ENCODE measurements around the gene PLEKHA7.

GRCh38 chr11:17014833-17015626 lies 816 bp upstream of the PLEKHA7 start:
- no peak for TF ChIP-seq TAF1 (IDR thresholded peaks at IDR 0.05; ENCODE audit: low read depth, low read length)
- no peak for TF ChIP-seq POLR2AphosphoS5 (IDR thresholded peaks at IDR 0.05; ENCODE audit: low read depth, low read length)
- TF ChIP-seq POLR2A (IDR thresholded peaks at IDR 0.05; ENCODE audit: low read depth, low read length), result no peak
- no peak for TF ChIP-seq SPI1 (IDR thresholded peaks at IDR 0.05; ENCODE audit: low read depth, low read length)

All from GM12891 (cell line).